HEK293 (cell line): ENCODE data around the gene TTLL11.

Experiments
- CTCF ChIA-PET: fragments of 350-600 bp; formaldehyde crosslinking; extraction: SDS; loops from one replicate; lab custom pipeline; 2021; ENCODE audit warnings: antibody characterized with exemption; lab: Yijun Ruan, JAX
- POLR2A ChIA-PET: fragments of 300-600 bp; formaldehyde crosslinking; extraction: SDS; loops from one replicate; lab custom pipeline; 2020; ENCODE audit warnings: antibody characterized with exemption, inconsistent platforms; lab: Yijun Ruan, JAX
- H3K27ac ChIP-seq: fragments of 200-500 bp; sonication (Bioruptor generic); 2 replicates; pipeline ENCODE4 v1.5.1; 2014; ENCODE audit warnings: low read depth, low read length, control low read depth, inconsistent platforms; ENCODE audit errors: extremely low read depth
- H3K36me3 ChIP-seq, 2 experiments: fragments of 200-500 bp in 1 of 2; sonication (Bioruptor generic) in 1 of 2; 1 replicate in 1 of 2; 2 replicates in 1 of 2; pipeline ENCODE4 v1.5.1; 2014 to 2017; ENCODE audit warnings: inconsistent platforms in 2 of 2, low read length in 2 of 2; ENCODE audit not compliant: control insufficient read depth in 2 of 2, insufficient read depth in 1 of 2
- H3K4me1 ChIP-seq: fragments of 200-500 bp; sonication (Bioruptor generic); 2 replicates; pipeline ENCODE4 v1.5.1; 2014; ENCODE audit warnings: mild to moderate bottlenecking, low read length, inconsistent platforms; ENCODE audit not compliant: control insufficient read depth, insufficient read depth
- H3K4me3 ChIP-seq: 2 replicates; pipeline ENCODE4 v1.5.1; 2011; ENCODE audit warnings: low read depth, mild to moderate bottlenecking, control low read depth, low read length, moderate library complexity
- H3K9me3 ChIP-seq: fragments of 200-500 bp; sonication (Bioruptor generic); 2 replicates; pipeline ENCODE4 v1.5.1; 2014; ENCODE audit warnings: low read depth, low read length, inconsistent platforms; ENCODE audit not compliant: control insufficient read depth, insufficient read depth
- GFI1B ChIP-seq: fragments of 450-650 bp; formaldehyde crosslinking; IDR thresholded peaks from 2 replicates; pipeline ENCODE4 v1.5.1; 2016; ENCODE audit warnings: missing biosample characterization, missing genetic modification characterization
- MYNN ChIP-seq: fragments of 450-650 bp; formaldehyde crosslinking; IDR thresholded peaks from 2 replicates; pipeline ENCODE4 v1.5.1; 2016; ENCODE audit warnings: missing biosample characterization, missing genetic modification characterization, borderline replicate concordance
- MZF1 ChIP-seq: fragments of 450-650 bp; formaldehyde crosslinking; IDR thresholded peaks from 2 replicates; pipeline ENCODE4 v1.5.1; 2017; ENCODE audit warnings: missing biosample characterization, missing genetic modification characterization, borderline replicate concordance
- SETDB1 ChIP-seq: IDR thresholded peaks from one replicate; pipeline ENCODE4 v1.6.1; 2017; ENCODE audit warnings: mild to moderate bottlenecking, low read length, moderate library complexity, mixed read lengths; ENCODE audit not compliant: insufficient read length
- SP7 ChIP-seq: fragments of 450-650 bp; formaldehyde crosslinking; IDR thresholded peaks from 2 replicates; pipeline ENCODE4 v1.5.1; 2016; ENCODE audit warnings: missing biosample characterization, missing genetic modification characterization
- ZBTB1 ChIP-seq: fragments of 450-650 bp; formaldehyde crosslinking; IDR thresholded peaks from 2 replicates; pipeline ENCODE4 v1.5.1; 2016; ENCODE audit warnings: missing biosample characterization, missing genetic modification characterization
- ZFP3 ChIP-seq: fragments of 450-650 bp; formaldehyde crosslinking; IDR thresholded peaks from 2 replicates; pipeline ENCODE4 v1.5.1; 2016; ENCODE audit warnings: low read depth, missing biosample characterization, missing genetic modification characterization
- ZFP41 ChIP-seq: fragments of 450-650 bp; formaldehyde crosslinking; IDR thresholded peaks from 2 replicates; pipeline ENCODE4 v1.5.1; 2016; ENCODE audit warnings: missing biosample characterization, missing genetic modification characterization, borderline replicate concordance
- ZNF114 ChIP-seq: fragments of 450-650 bp; formaldehyde crosslinking; IDR thresholded peaks from 2 replicates; pipeline ENCODE4 v1.5.0; 2017; ENCODE audit warnings: missing biosample characterization, missing genetic modification characterization
- ZNF138 ChIP-seq: fragments of 450-650 bp; formaldehyde crosslinking; IDR thresholded peaks from 2 replicates; pipeline ENCODE4 v1.5.1; 2016; ENCODE audit warnings: missing biosample characterization, missing genetic modification characterization, borderline replicate concordance
- ZNF169 ChIP-seq: fragments of 450-650 bp; formaldehyde crosslinking; IDR thresholded peaks from 2 replicates; pipeline ENCODE4 v1.5.1; 2016; ENCODE audit warnings: missing biosample characterization, missing genetic modification characterization
- ZNF221 ChIP-seq: fragments of 450-650 bp; formaldehyde crosslinking; IDR thresholded peaks from 2 replicates; pipeline ENCODE4 v1.5.1; 2017; ENCODE audit warnings: missing biosample characterization, missing genetic modification characterization, borderline replicate concordance
- ZNF302 ChIP-seq: fragments of 450-650 bp; formaldehyde crosslinking; IDR thresholded peaks from 2 replicates; pipeline ENCODE4 v1.5.1; 2016; ENCODE audit warnings: missing biosample characterization, missing genetic modification characterization, low read depth
- ZNF548 ChIP-seq: fragments of 450-650 bp; formaldehyde crosslinking; IDR thresholded peaks from 2 replicates; pipeline ENCODE4 v1.5.1; 2016; ENCODE audit warnings: missing biosample characterization, missing genetic modification characterization
- ZNF623 ChIP-seq: fragments of 450-650 bp; formaldehyde crosslinking; IDR thresholded peaks from 2 replicates; pipeline ENCODE4 v1.5.1; 2016; ENCODE audit warnings: missing biosample characterization, missing genetic modification characterization
- ZNF677 ChIP-seq: fragments of 450-650 bp; IDR thresholded peaks from 2 replicates; pipeline ENCODE4 v1.5.0; 2018; ENCODE audit warnings: missing biosample characterization, mild to moderate bottlenecking, missing genetic modification characterization, moderate library complexity
- ZSCAN16 ChIP-seq: fragments of 450-650 bp; formaldehyde crosslinking; IDR thresholded peaks from 2 replicates; pipeline ENCODE4 v1.5.1; 2016; ENCODE audit warnings: missing biosample characterization, missing genetic modification characterization
- TF ChIP-seq, protein P1 (sequence below): fragments of 450-650 bp; formaldehyde crosslinking; IDR thresholded peaks from 2 replicates; pipeline ENCODE4 v1.5.1; 2017; ENCODE audit warnings: missing biosample characterization, missing genetic modification characterization
- TF ChIP-seq, protein P2 (sequence below): fragments of 450-650 bp; formaldehyde crosslinking; IDR thresholded peaks from 2 replicates; pipeline ENCODE4 v1.5.1; 2016; ENCODE audit warnings: missing biosample characterization, missing genetic modification characterization
- TF ChIP-seq, protein P3 (sequence below): fragments of 450-650 bp; formaldehyde crosslinking; IDR thresholded peaks from 2 replicates; pipeline ENCODE4 v1.5.1; 2016; ENCODE audit warnings: missing biosample characterization, missing genetic modification characterization
- TF ChIP-seq, protein P4 (sequence below): fragments of 450-650 bp; formaldehyde crosslinking; IDR thresholded peaks from 2 replicates; pipeline ENCODE4 v1.5.1; 2016; ENCODE audit warnings: missing biosample characterization, missing genetic modification characterization
- TF ChIP-seq, protein P5 (sequence below): fragments of 450-650 bp; formaldehyde crosslinking; IDR thresholded peaks from 2 replicates; pipeline ENCODE4 v1.5.1; 2016; ENCODE audit warnings: missing biosample characterization, missing genetic modification characterization, low read depth

TTLL11 gene

DNA sequence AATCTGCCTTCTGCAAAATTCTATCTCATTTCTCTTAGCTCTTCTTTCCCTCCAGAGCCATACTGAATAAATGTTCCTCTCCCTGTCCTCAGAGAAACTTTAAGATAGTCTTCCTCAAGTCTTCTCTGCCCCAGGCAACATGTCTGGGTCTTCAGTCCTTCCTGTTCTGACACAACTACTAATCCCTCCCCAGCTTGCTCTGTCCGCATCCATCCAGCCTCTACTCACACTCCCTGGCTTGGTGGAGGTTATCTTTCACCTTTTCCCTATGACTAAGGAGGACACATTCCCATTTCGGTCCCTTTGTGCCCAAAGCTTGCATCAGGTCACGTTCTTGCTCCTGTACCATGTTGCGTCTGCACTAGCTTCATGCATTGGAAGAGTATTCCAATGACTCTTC lies 143.3 kb downstream of the TTLL11 start:
- Histone ChIP-seq H3K4me3 (no peak overlapping the region), H3K9me3 (no peaks in the 10 kb centered on the region), H3K27ac (no peak overlapping the region), H3K36me3 (no peaks in the 10 kb centered on the region), H3K4me1 (no peaks in the 10 kb centered on the region)
- ChIA-PET POLR2A (no interaction called here), CTCF (interaction anchor here (0.8 to 1.9 kb wide), 2 partner anchors 255 to 263 kb away, joined by 3 to 6 read pairs; no protein-coding TSS in a partner anchor)
- TF ChIP-seq ZNF169 (tag by site-specific recombination) = no peak
- no peak for TF ChIP-seq ZNF623 (tag by site-specific recombination)
- TF ChIP-seq ZNF548 (tag by site-specific recombination) = no peak
- TF ChIP-seq ZNF114 (tag by site-specific recombination) = no peak
- TF ChIP-seq ZBTB1 (tag by site-specific recombination) = no peak
- no peak for TF ChIP-seq ZNF677 (tag by site-specific recombination)
- TF ChIP-seq, protein P1, sequence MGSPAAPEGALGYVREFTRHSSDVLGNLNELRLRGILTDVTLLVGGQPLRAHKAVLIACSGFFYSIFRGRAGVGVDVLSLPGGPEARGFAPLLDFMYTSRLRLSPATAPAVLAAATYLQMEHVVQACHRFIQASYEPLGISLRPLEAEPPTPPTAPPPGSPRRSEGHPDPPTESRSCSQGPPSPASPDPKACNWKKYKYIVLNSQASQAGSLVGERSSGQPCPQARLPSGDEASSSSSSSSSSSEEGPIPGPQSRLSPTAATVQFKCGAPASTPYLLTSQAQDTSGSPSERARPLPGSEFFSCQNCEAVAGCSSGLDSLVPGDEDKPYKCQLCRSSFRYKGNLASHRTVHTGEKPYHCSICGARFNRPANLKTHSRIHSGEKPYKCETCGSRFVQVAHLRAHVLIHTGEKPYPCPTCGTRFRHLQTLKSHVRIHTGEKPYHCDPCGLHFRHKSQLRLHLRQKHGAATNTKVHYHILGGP = no peak
- TF ChIP-seq, protein P2, sequence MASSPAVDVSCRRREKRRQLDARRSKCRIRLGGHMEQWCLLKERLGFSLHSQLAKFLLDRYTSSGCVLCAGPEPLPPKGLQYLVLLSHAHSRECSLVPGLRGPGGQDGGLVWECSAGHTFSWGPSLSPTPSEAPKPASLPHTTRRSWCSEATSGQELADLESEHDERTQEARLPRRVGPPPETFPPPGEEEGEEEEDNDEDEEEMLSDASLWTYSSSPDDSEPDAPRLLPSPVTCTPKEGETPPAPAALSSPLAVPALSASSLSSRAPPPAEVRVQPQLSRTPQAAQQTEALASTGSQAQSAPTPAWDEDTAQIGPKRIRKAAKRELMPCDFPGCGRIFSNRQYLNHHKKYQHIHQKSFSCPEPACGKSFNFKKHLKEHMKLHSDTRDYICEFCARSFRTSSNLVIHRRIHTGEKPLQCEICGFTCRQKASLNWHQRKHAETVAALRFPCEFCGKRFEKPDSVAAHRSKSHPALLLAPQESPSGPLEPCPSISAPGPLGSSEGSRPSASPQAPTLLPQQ (tag by site-specific recombination) = no peak
- TF ChIP-seq, protein P3, sequence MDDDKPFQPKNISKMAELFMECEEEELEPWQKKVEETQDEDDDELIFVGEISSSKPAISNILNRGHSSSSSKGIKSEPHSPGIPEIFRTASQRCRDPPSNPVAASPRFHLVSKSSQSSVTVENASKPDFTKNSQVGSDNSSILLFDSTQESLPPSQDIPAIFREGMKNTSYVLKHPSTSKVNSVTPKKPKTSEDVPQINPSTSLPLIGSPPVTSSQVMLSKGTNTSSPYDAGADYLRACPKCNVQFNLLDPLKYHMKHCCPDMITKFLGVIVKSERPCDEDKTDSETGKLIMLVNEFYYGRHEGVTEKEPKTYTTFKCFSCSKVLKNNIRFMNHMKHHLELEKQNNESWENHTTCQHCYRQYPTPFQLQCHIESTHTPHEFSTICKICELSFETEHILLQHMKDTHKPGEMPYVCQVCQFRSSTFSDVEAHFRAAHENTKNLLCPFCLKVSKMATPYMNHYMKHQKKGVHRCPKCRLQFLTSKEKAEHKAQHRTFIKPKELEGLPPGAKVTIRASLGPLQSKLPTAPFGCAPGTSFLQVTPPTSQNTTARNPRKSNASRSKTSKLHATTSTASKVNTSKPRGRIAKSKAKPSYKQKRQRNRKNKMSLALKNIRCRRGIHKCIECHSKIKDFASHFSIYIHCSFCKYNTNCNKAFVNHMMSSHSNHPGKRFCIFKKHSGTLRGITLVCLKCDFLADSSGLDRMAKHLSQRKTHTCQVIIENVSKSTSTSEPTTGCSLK = no peak
- TF ChIP-seq ZFP41 = no peak
- no peak for TF ChIP-seq SP7 (tag by site-specific recombination)
- no peak for TF ChIP-seq MYNN (tag by site-specific recombination)
- no peak for TF ChIP-seq ZSCAN16 (tag by site-specific recombination)
- no peak for TF ChIP-seq MZF1
- TF ChIP-seq, protein P4, sequence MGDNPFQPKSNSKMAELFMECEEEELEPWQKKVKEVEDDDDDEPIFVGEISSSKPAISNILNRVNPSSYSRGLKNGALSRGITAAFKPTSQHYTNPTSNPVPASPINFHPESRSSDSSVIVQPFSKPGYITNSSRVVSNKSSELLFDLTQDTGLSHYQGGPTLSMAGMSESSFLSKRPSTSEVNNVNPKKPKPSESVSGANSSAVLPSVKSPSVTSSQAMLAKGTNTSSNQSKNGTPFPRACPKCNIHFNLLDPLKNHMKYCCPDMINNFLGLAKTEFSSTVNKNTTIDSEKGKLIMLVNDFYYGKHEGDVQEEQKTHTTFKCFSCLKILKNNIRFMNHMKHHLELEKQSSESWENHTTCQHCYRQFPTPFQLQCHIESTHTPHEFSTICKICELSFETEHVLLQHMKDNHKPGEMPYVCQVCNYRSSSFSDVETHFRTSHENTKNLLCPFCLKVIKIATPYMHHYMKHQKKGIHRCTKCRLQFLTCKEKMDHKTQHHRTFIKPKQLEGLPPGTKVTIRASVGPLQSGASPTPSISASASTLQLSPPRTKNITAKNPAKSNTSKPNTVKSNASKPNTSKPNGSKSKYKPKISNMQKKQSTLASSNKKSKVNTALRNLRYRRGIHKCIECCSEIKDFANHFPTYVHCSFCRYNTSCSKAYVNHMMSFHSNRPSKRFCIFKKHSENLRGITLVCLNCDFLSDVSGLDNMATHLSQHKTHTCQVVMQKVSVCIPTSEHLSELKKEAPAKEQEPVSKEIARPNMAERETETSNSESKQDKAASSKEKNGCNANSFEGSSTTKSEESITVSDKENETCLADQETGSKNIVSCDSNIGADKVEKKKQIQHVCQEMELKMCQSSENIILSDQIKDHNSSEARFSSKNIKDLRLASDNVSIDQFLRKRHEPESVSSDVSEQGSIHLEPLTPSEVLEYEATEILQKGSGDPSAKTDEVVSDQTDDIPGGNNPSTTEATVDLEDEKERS (tag by site-specific recombination) = no peak
- no peak for TF ChIP-seq ZNF138 (tag by site-specific recombination)
- no peak for TF ChIP-seq ZNF221 (tag by site-specific recombination)
- no peak for TF ChIP-seq GFI1B (tag by site-specific recombination)
- TF ChIP-seq, all 188 proteins: peak for 0

DNA sequence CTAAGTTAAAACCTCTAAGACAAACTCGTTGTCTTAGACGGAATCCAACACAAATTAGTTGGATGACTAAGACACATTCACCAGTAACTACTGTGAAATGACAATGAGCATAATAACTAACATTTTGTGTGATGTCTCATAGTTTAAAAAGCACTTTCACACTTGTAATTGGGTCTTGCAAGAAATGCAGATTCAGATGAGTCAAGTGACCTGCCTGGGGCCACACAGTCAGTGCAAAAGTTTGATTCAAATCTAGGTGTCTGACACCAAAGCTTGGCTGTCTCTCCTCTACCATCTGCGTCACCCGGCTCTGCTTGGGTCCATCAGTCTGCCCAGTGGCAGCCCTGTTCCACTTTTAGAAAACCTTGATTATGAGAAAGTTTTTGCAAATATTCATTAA lies 143.7 kb downstream of the TTLL11 start:
- no peaks in the 10 kb centered on the region for H3K36me3 ChIP-seq
- no peak overlapping the region for H3K27ac ChIP-seq
- ChIA-PET POLR2A (no interaction called here), CTCF (interaction anchor here (0.8 to 1.9 kb wide), 2 partner anchors 254 to 262 kb away, joined by 3 to 6 read pairs; no protein-coding TSS in a partner anchor)
- no peak overlapping the region for H3K4me3 ChIP-seq
- H3K9me3 ChIP-seq = no peaks in the 10 kb centered on the region
- no peaks in the 10 kb centered on the region for H3K4me1 ChIP-seq
- TF ChIP-seq, protein P3 = no peak
- TF ChIP-seq, protein P5, sequence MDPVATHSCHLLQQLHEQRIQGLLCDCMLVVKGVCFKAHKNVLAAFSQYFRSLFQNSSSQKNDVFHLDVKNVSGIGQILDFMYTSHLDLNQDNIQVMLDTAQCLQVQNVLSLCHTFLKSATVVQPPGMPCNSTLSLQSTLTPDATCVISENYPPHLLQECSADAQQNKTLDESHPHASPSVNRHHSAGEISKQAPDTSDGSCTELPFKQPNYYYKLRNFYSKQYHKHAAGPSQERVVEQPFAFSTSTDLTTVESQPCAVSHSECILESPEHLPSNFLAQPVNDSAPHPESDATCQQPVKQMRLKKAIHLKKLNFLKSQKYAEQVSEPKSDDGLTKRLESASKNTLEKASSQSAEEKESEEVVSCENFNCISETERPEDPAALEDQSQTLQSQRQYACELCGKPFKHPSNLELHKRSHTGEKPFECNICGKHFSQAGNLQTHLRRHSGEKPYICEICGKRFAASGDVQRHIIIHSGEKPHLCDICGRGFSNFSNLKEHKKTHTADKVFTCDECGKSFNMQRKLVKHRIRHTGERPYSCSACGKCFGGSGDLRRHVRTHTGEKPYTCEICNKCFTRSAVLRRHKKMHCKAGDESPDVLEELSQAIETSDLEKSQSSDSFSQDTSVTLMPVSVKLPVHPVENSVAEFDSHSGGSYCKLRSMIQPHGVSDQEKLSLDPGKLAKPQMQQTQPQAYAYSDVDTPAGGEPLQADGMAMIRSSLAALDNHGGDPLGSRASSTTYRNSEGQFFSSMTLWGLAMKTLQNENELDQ (tag by site-specific recombination) = no peak
- TF ChIP-seq ZFP3 (tag by site-specific recombination) (no peak), ZNF302 (tag by site-specific recombination) (no peak), SETDB1 (no peak)
